NCI-H2227 treated with DMSO at 0.1 percent for 48 hours (cell line): ENCODE measurements around the gene CABLES2.

Source experiments
- DNase-seq: peaks from one replicate; lab custom pipeline; 2025; lab: John Stamatoyannopoulos, UW

Gene CABLES2

DNA sequence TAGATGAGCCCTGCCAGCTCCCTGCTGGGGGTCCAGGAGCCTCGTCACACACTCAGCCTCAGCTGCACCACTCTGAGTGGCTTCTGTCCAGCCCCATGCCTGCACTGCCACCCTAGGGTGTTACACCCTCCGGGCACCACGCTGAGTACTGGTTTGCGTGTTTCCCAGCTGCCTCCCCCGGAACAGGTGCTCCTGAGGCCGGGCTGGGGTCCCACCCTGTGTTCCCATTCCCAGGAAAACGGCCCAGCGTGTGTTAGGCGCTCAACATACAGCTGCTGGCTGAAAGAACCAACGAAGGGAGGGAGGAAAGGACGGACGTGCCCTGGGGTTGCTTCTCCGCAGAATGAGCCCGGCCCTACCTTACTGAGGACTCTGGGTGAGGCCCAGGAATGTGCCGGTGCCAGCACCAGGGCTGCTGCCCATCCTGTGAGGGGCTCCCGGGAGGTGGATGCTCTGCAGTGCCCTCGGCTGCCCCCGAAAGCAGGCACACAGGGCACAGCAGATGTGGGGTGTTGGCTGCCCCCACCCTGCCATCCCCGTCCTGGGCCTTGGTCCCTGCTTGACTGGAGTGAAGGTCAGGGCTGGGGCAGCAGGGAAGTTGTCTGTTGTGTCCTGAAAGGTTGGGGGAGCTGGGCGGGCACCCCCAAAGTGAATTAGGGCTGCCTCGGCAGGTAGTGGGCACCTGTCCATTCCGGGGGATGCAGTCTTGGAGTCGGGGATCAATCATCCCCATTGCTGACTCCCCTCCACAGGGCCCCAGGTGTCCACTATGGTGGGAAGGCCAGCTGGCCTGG is 56.3 kb downstream of the CABLES2 start:
- no peak for DNase-seq

DNA sequence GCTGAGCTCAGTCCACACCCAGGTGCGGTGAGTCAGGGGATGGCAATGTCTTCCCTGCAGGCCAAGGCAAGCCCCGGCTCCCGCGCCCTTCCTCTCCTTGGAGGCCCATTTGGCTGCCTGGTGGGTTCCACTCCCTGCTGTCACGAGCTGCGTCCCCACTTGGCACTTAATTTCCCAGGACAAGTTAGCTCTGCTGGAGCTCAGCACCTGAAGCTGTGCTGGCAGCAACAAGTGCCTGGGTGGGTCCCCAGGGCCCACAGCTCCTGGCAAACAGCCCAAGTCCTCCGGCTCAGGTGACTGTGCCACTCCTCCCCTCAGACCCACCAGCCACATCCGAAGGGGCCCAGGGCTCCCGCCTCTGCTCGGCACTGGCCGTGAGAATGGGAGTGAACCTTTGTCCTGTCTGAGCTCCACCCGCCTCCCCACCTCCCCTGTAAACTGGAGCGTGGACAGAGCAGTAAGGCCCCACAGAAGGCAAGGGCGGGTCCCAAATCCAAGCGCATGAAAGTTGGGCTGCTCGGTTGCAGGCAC is 56.9 kb downstream of the CABLES2 start:
- no peak for DNase-seq

DNA sequence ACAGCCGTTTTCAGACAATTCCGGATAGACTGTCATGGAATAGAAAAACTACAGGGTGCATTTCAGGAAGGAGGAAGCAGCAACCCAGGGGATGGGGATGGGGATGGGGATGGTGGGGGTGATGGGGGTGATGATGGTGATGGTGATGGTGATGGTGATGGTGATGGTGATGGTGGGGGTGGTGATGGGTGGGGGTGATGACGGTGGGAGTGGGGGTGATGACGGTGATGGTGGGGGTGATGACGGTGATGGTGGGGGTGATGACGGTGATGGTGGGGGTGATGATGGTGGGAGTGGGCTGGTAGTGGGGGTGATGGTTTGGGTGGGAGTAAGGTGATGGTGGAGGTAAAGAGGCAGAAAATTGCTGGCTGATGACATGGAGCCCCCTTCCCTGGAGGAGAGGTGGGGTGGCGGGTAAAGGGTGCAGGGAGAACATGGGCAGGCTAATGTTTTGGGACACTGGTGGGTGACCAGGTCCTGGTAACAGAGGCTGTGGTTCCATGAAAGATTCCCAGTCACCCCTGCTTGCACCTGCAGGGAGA is 57.5 kb downstream of the CABLES2 start:
- DNase-seq: no peak

- no peak for DNase-seq
Observed at GRCh38 chr20:62348604-62349003, 58.5 kb downstream of the CABLES2 start.

DNA sequence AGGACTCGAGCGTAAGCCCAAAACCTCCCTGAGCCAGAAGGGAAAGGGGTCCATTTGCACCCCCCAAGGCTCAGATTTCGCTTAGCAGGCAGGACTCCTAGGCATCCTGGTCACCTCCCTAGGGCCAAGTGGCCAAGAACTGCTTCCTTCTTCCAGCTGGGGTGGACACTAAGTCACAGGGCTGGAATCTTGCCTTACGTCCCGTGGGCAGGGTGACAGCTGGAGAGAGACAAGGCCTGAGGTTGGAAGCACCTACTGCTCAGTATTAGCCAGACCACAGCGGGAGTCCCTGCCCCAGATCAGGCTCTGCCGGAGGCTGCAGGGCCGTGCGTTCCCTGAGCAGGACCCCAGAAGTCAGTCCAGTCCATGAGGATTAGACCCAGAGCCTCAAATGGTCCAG is 59.6 kb downstream of the CABLES2 start:
- no peak for DNase-seq

- DNase-seq: no peak
Observed at GRCh38 chr20:62347151-62347404, 60.0 kb downstream of the CABLES2 start.

- no peak for DNase-seq
Observed at GRCh38 chr20:62346398-62347150, 60.5 kb downstream of the CABLES2 start.

GRCh38 chr20:62345681-62346370 is 61.3 kb downstream of the CABLES2 start:
- DNase-seq: no peak

GRCh38 chr20:62344782-62345181 is 62.3 kb downstream of the CABLES2 start:
- no peak for DNase-seq

GRCh38 chr20:62344092-62344491 is 63.0 kb downstream of the CABLES2 start:
- DNase-seq: no peak

DNA sequence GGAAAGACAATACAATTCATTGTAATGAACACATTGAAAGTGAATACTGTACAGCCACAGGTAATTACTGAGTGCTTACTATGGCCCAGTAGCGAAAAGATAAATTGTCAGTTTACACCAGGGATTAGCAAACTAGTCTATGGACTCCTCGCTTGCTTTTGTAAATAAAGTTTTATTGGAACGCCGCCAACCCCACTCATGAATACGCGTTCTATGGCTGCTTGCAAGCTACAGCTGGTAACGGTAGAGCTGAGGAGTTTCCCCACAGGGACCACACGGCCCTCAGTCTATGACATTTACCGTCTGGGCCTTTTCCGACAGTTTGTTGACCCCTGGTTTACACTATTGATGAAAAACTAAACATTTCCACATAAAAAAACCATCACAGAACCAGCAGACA is 64.2 kb downstream of the CABLES2 start:
- no peak for DNase-seq

DNA sequence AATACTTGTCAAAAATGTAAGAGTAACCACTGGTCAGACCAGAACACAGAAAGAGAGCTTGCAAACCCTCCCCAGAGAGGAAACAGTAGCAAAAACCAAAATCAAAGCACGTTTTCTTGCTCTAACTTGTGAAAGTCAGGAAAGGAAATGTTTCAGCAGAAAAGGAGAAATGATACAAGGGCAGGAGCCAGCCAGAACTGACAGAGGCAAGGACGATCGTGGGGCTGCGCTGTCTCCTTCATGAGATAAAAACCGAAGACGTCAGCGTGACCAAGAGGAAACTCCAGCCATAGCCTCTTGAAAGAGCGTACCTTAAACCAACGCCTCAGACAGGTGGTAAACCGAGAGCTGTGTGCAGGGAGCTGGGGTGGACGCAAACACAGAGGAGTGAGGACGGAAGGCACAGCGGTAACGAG is 67.4 kb downstream of the CABLES2 start:
- no peak for DNase-seq
